HG02623 (cell line): ENCODE results near the gene SPATA2.

Source experiments
- ATAC-seq: cut with Tn5 transposase; IDR thresholded peaks from one replicate; pipeline ENCODE4 v1.9.1; 2021; ENCODE audit warnings: moderate library complexity; ENCODE audit not compliant: unreplicated experiment

The SPATA2 gene

DNA sequence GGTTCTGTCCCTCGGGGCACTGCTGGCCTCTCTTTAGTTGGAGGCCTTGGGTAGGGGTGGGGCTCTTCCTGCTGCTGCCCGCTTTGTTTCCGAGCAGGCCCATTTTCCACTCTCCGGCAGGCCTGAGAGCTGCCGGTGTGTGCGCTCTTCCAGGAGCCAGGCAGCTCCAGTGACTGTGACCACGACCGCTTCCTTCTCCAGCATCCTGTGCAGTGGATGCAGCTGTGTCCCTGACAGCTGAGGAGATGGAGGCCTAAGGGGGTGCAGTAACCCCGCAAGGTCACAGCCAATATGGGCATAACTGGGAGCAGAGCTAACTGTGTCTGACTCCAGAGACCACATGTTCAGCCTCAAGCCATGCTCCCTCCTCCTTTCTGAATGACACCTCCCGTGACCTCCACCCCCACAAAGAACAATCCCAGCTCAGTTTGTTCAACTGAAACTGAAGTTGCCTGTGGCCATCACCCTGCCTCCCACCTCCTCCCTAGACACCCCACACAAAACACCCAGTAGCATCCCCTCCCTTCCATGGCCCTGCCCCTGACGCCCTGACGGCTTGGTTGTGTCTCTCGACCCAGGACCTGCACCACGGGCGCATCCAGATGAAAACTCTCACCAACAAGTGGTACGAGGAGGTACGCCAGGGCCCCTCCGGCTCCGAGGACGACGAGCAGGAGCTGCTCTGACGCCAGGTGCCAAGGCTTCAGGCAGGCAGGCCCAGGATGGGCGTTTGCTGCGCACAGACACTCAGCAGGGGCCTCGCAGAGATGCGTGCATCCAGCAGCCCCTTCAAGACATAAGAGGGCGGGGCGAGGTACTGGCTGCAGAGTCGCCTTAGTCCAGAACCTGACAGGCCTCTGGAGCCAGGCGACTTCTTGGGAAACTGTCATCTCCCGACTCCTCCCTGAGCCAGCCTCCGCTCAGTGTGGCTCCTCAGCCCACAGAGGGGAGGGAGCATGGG, 27.8 kb downstream of the SPATA2 start:
- no peak for ATAC-seq

DNA sequence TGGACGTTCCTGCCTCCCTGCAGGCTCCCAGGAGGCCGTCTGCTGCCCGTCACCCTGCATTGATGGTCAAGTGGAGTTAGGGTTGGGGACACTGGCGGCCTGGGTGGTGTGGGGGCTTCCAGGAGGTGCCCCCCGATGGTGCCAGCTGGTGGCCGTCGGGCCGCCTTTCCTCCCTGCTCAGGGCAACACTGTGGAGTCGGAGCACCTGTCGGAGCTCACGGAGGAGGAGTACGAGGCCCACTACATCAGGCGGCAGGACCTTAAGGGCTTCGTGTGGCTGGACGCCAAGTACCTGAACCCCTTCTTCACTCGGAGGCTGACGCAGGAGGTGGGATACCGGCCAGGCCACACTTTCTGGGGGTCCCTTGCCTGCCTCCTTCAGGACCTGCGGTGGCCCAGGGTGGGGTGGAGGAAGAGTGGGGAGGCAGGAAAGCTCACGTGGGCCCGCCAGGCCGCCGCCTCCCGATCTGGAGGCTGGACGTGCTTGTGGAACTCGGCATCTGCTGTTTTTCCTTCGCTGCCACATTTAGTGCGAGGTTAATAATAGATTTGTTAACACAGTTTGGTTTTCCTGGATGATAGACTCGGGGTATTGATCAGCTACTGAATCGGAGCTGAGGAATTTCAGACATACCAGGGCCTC, 28.6 kb downstream of the SPATA2 start:
- ATAC-seq: no peak

DNA sequence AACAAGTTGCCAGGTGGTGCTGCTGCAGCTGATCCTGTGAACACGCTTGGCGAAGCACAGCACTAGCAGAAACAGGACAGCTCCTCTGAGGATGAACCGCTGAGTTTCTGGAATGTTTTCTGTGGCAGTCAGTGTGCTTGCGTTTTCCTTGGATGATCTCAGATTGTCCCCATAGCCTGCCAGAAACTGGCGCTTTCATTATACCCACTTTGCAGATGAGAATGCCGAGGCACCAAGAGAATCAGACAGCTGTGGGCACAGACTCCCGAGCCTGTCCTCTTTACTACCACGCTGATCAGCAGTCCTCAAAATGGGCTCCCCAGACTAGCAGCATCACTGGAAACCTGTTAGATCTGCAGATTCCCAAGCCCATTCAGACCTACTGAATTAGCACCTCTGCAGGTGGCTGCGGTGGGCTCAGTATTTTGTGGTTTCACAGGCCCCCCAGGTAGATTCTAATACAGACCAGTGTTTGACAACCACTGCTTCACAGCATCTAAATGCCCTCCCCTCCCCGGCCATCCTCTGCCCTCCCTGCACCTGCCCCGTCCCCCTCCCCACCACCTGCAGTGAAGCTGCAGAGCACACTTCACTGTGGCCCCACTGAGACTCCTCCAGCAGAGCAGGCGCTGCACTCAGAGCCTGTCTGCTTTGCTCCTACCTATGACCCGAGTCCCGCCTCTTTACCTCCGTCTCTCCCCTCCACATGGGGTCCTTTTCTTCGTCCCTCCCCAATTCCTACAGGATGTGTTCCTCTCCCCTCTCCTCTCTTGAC, 29.6 kb downstream of the SPATA2 start:
- no peak for ATAC-seq

DNA sequence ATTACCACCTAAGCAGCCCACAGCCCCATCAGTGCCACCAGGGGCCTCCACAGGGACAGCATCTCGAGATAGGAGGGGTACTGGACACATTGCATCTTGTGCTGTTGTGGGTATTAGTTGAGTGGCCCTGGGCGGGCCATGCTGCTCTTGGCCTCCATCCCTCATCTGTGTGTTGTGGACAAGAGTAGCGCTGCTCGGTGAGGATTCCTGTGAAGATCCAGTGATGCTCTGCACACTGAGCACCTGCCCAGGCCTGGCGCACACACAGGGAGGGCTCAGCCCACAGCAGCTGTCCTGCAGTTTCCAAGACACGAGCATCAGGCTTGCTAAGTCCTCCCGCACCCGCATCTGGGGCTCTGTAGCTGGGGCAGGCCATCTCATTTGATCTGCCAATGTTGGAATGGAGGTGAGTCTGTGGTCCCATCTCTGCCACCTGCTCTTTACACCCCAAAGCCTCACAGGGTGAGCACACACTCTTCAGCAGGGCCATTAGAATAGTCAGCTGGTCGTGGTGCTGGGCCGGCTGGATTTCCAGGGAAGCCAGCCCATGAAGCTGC, 32.0 kb downstream of the SPATA2 start:
- no peak for ATAC-seq

DNA sequence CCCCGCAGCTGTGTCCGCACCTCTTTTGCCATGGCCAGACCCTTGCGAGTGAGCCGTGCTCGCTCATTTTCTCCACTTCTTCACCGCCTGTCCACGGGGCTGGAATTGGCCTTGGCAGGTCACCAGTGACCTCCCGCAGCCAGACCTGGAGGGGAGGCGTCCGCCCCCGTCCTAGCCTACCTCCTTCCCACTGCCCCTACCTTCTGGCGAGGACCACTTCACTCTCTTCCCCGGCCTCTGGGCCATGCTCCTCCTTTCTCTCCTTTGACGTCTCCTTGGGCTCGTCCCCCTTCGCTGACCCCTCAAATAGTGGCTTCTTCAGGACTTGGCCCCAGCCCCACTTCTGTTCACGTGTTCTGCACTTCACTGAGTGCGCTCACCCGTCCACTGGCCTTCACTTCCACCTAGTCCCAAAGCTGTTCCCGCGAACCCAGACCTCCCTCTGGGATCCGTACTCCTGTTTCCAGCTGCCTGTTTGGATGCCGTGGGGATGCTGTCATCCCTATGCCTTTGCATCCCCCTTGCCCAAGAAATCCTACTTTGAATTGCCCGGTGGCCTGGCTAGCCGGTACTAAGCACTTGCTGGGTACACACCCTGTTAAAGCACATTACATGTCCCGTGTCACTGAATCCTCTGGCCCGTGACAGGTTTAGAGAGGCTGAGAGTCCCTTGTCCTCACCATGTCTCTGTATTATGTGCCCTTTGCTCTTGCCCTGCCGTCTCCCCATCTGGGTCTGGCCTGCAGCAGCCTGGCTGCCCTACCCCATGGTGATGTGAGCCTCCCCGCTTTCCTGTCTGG, 33.0 kb downstream of the SPATA2 start:
- no peak for ATAC-seq

DNA sequence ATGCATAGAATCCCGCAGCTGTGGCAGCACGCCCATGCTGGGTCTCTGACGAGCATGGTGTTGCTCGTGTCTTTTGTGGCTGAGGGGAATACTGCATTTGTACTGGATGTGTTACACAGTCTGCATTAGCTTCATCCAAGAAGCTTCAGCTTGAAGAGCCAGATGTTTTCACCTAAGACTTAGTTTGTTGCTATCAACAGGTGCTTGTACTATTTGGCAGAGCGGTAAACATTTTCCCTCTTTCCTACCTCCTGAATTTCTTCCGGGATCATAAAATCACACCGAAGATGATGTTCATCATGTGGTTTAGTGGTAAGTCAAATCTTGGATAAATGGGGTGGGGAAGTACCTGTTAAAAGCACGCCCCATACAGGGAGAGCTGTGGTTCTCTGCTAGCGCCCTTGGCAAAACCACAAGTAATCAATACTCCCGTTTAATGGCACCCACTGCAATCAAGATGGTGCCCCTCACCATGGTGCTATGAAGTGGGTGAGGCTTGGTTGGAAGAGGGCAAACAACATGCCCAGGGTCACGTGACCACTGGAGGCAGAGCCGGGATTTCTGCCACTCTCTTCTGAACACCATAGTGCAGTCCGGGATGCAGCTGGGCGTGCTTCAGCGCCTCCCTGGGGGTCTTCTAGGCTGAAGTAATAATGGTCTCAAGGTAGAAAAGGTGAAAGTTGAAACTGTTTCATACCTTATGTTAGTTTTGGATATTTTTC, 34.4 kb downstream of the SPATA2 start:
- ATAC-seq: no peak

DNA sequence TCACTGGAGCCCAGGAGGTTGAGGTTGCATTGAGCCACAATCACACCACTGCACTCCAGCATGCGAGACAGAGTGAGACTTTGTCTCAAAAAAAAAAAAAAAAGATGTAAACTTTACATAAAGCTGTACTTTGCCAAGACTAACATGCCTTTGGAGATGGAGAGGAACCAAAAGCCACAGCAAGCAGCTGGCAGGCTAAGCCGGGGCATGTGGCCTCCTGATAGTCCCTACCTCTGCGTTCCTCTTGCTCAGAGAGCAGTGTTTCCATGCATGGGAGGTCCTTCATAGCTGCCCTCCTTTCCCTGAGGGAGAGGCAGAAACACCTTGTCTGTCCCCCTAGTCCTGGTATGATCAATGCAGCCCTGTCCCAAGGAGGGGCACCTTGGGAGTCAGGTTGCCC, 35.2 kb downstream of the SPATA2 start:
- no peak for ATAC-seq

DNA sequence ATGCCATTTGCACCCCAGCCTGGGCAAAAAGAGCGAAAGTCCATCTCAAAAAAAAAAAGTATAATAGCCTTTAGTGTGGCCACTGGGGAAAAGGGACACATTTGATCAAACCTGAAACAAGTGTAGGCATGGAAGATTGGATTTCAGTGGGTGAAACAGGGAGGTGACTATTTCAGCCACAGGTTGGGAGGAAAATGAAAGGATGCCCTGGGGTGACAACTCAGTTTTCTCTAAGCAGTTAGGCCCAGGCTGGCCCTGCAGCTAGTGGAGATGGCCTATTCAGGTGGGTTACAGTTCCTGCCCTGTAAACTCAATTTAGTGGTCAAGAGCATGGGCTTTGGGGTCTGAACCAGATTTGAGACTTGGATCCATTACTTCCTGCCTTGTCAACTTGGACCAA, 36.4 kb downstream of the SPATA2 start:
- no peak for ATAC-seq

DNA sequence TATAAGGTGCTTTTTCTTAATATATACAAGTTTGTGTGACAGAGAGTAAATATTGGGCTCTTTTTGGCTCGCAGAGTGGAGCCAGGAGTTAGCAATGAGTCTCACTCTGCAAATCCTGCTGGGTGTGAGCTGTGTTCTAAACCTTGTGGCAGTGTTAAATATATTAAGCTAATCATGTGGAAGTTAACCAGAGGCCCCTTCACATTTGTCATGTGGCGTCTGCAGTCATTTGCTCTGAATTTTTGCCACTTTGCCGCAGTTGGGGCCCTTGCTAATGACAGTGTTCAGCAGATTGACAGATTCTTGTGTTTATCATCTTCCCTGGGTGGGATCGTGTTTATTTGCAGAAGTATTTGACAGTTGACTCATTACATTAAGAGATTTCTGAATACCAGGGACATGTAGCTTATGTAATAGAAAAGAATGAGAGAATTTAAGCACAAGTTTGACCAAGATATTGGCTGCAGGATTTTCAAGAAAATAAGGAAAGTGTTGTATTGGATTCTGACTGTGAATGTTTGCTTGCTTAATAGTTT, 37.9 kb downstream of the SPATA2 start:
- no peak for ATAC-seq

DNA sequence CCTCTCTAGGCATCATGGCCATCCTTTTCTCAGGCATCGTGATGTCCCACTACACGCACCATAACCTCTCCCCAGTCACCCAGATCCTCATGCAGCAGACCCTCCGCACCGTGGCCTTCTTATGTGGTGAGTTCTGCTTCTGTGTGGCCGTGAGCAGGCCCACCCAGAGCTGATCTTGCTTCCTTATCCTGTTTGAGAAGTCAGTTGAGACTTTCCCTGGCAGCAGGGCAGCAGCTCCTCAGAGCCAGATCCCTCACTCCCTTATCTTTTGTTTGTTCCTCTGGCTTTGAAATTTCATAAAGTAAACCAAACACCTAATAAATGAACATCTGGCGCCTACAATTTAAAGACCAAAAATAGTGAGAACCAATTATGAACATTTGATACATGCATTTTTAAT, 40.6 kb downstream of the SPATA2 start:
- ATAC-seq: no peak

DNA sequence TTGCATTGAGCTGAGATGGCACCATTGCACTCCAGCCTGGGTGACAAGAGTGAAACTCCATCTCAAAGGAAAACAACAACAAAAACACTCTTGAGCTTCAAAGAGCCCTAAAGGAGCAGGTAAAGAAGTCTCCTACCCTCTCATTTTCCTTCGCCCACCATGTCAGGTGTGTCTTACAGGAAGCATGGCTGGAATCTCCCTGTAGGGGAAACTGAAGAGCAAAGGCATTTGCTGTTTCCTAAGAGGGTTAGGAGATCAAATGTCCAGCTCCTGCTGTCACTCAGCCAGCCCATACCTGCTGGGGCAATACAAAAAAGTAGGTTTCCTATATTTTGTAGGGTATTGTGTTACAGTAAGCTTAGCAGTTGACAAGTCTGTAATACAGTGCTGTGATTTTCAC, 43.3 kb downstream of the SPATA2 start:
- no peak for ATAC-seq

DNA sequence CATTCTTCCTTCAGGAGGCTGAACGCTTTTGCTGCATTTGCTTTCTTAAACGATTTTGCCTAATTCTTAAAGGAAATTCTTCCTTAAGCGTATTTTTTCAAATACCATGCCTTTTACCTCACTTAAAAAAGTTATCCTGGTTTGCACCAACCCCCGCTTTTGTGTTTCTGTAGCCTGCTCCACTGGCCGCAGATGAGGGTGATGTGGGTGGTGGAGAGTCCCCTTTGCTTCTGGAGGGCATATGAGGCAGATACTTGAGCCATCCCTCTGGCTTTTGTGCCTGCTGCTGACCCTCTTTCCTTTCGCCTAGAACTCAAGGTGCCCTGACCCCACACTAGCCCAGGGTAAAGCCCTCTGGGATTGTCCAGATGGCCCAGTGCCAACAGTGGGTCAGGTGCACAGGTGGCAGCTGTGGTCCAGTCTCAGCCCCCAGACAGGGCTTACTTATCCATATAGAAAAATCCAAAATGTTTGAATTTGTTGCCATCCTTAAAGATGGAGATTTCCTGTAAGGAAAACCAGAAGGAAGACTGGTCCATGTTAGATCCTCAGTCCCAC, 43.9 kb downstream of the SPATA2 start:
- no peak for ATAC-seq

DNA sequence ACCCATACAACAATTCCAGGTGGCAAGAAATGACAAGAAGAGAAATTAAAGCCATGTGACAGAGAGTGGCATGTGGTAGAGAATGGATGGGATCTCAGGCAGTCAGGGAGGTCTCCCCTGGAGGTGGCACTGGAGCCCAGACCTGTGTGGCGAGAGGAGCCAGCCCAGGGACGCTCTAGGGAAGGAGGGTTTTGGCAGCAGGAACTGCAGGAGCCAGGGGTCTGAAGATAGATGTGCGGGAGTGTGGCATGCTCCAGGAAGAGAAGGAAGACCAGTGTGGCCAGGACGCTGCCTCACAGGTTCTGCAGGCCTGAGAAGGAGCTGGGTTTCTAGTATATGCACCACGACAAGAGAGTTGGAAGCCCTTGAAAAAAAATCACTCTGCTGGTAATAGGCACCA, 45.1 kb downstream of the SPATA2 start:
- no peak for ATAC-seq

DNA sequence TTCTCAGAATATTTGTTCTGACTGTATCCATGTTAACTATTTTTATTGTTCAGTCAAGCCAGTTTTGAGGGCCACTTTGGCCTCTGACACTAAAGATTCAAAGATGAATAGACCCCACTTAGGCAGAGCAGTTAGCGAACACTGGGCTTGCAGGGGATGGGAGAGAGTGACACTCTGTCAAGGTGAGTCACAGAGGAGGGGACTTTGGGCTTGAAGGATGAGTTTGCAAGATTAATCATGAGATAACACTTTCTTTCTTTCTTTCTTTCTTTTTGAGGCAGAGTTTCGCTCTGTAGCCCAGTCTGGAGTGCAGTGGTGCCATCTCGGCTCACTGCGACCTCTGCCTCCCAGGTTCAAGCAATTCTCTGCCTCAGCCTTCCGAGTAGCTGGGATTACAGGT, 46.4 kb downstream of the SPATA2 start:
- no peak for ATAC-seq

DNA sequence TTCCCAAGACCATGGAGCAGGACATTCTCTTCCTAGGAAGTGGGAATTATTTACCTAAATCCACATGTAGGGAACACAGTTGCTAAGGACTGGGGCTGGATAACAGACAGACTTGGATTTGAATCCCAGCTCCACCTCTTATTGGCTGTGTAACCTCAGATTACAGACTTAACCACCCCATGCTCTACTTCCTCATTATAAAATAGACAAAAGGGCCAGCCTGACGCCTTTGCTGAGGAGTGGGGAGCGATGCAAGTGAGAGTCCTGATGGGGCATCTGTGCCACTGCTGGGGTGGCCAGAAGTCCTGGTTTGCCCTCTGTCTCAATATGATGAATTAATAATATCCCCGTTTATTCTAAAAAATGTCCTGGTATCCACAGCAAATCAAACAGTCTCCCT, 46.8 kb downstream of the SPATA2 start:
- ATAC-seq: no peak

DNA sequence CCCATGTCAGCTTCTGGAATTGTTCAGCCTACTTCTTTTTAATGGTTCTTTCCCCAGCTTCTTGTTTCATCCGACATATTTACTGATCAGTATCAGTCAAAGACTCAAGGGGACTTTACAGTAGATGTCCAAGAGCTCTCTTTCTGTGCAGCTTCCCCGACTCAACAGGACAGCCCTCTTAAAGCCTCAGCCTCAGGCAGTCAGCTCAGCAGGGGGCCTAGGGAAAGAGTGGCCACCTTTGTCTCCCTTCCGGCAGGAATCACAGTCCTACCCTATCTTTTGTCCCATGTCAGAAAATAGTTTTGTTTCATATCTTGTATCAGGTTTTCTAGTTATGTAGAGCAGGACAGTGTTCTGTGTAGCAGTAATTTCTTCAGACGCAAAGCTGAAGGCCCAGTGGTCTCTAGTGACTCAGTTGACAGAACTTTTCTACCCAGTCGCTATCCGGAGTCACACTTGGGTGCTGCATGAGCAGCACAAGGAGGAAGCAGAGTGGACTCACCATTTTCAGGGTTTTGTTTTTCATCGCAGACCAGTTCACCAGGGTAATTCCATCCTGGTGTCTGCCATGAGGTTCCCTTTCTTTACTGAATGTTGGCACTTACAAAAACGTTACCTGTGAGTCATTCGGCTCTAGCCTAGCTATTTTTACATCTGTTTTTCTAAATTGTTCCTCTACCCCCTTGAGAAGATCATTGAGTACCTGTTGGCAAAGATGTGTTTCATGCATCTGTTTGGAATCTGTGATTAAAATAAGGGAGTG, 47.7 kb downstream of the SPATA2 start:
- no peak for ATAC-seq

DNA sequence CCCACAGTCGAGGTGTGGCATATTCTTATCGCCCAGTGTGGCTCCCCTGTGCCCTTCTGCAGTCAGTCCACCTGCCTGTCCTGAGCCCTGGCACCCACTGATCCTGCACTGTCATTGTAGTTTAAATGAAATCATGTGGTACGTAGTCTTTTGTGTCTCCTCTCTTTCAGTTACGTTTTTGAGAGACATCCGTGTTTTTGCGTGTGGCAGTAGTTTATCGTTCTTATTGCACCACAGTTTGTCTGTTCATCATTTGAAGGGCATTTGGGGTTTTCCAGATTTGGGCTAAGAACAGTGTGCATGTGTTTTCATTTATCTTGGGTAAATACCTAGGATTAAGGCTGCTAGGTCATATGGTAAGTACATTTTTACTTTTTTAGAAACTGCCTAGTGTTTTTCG, 49.3 kb downstream of the SPATA2 start:
- ATAC-seq: no peak

DNA sequence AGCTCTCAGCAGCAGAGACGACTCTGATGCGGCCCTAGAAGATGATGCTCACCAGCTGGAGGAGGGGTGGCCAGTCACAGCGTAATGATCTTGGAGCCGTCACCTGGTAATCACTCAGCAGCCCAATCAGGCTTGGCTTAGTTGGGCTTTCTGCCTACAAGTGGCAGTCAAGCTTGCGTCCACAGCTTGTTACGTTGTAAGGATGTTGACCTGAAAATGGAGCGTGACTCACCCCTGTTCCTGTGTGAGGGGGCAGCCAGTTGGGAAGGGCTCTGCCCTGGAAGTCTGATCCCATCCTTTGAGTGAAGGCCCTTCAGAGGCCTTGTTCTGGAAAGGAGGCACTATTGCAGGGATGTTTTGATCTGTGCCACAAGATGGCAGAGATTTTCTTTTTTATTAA, 49.8 kb downstream of the SPATA2 start:
- ATAC-seq: no peak

DNA sequence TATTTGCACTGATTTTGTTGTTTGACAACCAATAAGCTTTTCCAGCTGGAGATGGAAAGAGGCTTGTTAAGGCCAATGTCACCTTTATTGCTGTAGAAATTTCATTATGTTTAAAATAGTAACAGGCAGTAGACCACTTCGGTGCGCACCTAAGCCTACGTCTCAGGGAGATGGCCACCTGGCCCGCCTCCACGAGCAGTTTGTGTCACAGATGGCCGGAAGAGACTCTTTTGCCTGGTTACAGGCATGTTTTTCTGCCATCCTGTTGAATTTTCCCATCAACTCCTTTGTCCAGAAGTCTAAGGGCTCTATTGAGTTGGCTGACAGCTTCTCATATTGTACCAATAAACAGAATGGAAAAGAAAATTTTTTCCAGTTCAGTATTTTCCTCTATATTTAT, 51.7 kb downstream of the SPATA2 start:
- no peak for ATAC-seq
